Left lung (tissue), 10 donors: ENCODE data around the gene ZNF581. TPM values are rescaled to one million over a fixed set of nuclear protein-coding genes. Genes with fewer than 3 reads are reported as not detected.

Experiments
- ATAC-seq: fragments of 200-7000 bp; cut with Tn5 transposase; one replicate; pipeline ENCODE4 v1.9.1; 2020; ENCODE audit warnings: moderate library complexity
- DNase-seq, 4 donors: peaks; one replicate each; pipeline ENCODE4 v3.0.0-alpha.2; 2013 to 2020
- H3K27ac ChIP-seq, 2 donors: fragments of 200-600 bp; sonication (generic) in 1 of 2; one replicate each; pipeline versions ENCODE4 v1.5.0 to v1.8.0; 2020 to 2021
- H3K27me3 ChIP-seq, 2 donors: fragments of 200-600 bp; sonication (generic) in 1 of 2; one replicate each; pipeline versions ENCODE4 v1.5.0 to v1.8.0; 2020 to 2021
- H3K36me3 ChIP-seq, 2 donors: fragments of 200-600 bp; sonication (generic) in 1 of 2; one replicate each; pipeline versions ENCODE4 v1.5.0 to v1.8.0; 2020 to 2021
- H3K4me1 ChIP-seq, 2 donors: fragments of 200-600 bp; one replicate each; pipeline ENCODE4 v1.8.0; 2021
- H3K4me3 ChIP-seq, 2 donors: fragments of 200-600 bp; sonication (generic) in 1 of 2; one replicate each; pipeline versions ENCODE4 v1.5.0 to v1.8.0; 2020 to 2021; ENCODE audit warnings: mild to moderate bottlenecking in 1 of 2
- H3K9me3 ChIP-seq, 2 donors: fragments of 200-600 bp; sonication (generic) in 1 of 2; one replicate each; pipeline versions ENCODE4 v1.5.0 to v1.8.0; 2020 to 2021
- CTCF ChIP-seq, 2 donors: fragments of 200-600 bp; sonication (generic) in 1 of 2; IDR thresholded peaks; one replicate each; pipeline versions ENCODE4 v1.5.0 to v1.8.0; 2021; ENCODE audit warnings: antibody characterized with exemption in 2 of 2
- intact Hi-C, 2 donors: fragments of 100-400 bp; cut with DNase I; formaldehyde crosslinking; loops; one replicate each; pipeline versions ENCODE4 v1.11.2 to v1.14.2; 2022
- polyA plus RNA-seq, 6 donors: library from polyadenylated mRNA; unstranded; fragments of 120-200 nt; gene quantifications; one replicate each; pipeline ENCODE4 v1.2.1, GENCODE V29; 2013; ENCODE audit not compliant: insufficient read length in 6 of 6
- total RNA-seq, 2 donors: library from RNA; stranded (reverse); fragmentation: NEBNext Ultra II Directional; extraction: Animal tissue kit (Norgen Biotek cat#: 25700); gene quantifications; one replicate each; pipeline ENCODE4 v1.2.1, GENCODE V29; 2021
- donor health status: DM: no; HTN: yes; CAD: no.
- donor health status: DM: no; HTN: no; CAD: no.

The ZNF581 gene
- total and polyA plus RNA-seq, 8 donors, result 14.5 to 32.3 (median 27.2) TPM

DNA sequence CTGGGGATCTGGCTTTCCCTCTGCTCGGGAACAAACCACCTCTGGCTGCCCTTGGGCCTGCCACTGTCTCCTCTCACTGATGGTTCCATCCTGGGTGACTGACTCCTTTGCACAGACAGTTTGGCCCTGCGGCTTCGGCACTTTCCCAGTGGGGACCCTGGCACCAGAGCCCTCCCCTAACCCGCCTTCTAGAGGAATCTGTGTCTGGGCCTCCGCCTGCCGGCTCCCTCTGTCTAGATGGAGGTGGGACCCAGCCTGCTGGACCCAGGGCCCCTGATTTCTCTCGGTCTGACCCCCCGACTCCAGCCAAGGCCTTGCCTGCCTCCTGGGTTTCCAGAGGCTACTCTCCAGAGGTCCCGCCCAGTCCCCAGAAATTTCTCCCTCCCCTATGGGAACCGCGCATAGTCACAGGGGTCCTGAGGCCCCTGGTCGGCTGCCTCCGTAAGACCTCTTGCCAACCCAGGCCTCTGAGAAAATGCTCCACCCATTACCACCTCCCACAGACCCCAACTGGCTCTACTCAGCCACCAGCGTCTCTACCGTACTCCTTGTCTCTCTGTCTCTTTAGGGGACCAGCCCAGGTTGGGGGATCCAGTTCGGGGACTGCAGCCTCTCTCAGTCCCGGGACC lies 7.3 kb downstream of the ZNF581 start:
- ATAC-seq (no peak), DNase-seq (peak in 1 of 4 donors; percentile 69)
- H3K4me3 ChIP-seq, result no peak overlapping the region
- no peaks in the 10 kb centered on the region for H3K27me3 ChIP-seq
- peaks cover 16 to 45% of the 10 kb centered on the region in 2 donors for H3K4me1 ChIP-seq
- no peaks in the 10 kb centered on the region for H3K9me3 ChIP-seq
- H3K36me3 ChIP-seq, result peaks cover 0 to 11% of the 10 kb centered on the region in 2 donors
- intact Hi-C loops, result no loop called here
- no peak overlapping the region for H3K27ac ChIP-seq
- TF ChIP-seq CTCF (IDR thresholded peaks at IDR 0.05), result no peak

DNA sequence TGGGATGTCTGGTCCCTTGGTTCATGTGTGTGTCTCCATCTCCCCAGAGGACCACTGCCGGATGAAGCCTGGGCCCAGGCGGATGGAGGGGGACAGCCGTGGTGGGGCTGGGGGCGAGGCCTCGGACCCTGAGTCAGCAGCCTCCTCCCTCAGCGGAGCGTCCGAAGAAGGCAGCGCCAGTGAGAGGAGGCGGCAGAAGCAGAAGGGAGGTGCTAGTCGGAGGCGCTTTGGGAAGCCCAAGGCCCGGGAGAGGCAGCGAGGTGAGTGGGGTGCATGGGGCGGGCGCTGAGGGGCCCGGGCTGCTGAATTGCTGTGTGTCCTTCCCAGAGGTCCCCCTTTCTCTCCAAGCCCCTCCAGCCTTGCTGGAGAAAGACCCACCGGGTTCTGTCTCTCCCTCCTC lies 7.8 kb downstream of the ZNF581 start:
- no peak overlapping the region for H3K4me3 ChIP-seq
- no peaks in the 10 kb centered on the region for H3K9me3 ChIP-seq
- intact Hi-C loops, result no loop called here
- ATAC-seq, result no peak
- peak in 1 of 4 donors; percentile 72 for DNase-seq
- H3K4me1 ChIP-seq, result peaks cover 21 to 50% of the 10 kb centered on the region in 2 donors
- H3K27me3 ChIP-seq, result no peaks in the 10 kb centered on the region
- no peak for TF ChIP-seq CTCF (IDR thresholded peaks at IDR 0.05)
- peaks cover 0 to 10% of the 10 kb centered on the region in 2 donors for H3K36me3 ChIP-seq
- no peak overlapping the region for H3K27ac ChIP-seq

DNA sequence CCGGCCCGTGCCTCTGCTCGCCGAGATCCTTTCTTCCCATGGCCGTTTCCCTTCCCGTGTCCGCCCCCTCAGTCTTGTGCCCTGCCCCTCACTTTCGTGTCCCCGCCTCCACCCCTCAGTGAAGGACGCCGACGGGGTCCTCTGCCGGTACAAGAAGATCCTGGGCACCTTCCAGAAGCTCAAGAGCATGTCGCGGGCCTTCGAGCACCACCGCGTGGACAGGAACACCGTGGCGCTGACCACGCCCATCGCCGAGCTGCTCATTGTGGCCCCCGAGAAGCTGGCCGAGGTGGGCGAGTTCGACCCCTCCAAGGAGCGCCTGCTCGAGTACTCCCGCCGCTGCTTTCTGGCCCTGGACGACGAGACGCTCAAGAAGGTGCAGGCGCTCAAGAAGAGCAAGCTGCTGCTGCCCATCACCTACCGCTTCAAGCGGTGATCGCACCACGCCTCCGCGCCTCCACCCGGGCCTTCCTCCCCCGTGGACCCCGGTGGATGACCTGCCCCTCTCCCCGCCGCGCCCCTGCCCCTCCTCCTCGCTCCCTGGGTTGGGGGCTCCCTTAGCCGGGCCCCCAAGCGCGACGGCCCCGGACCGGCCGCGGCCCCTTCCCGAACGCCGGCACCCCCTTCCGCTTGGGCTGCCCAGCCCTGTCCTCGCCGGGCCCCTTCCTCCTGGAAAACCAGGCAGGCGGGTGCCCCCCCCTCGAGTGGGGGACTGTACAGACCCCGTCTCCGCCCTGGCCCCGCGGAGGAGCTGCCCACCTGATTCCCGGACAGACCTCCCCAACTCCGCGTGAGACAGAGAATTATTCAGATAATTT lies 9.1 kb downstream of the ZNF581 start:
- Histone ChIP-seq H3K4me1 (peaks cover 28 to 53% of the 10 kb centered on the region in 2 donors), H3K27ac (no peak overlapping the region), H3K36me3 (peaks cover 0 to 10% of the 10 kb centered on the region in 2 donors), H3K4me3 (peak overlapping the region in 1 of 2 donors; percentile 97), H3K9me3 (no peaks in the 10 kb centered on the region), H3K27me3 (no peaks in the 10 kb centered on the region)
- ATAC-seq (no peak), DNase-seq (peak in 1 of 4 donors; percentile 85)
- intact Hi-C loops, result no loop called here
- no peak for TF ChIP-seq CTCF (IDR thresholded peaks at IDR 0.05)

- Histone ChIP-seq H3K36me3 (peaks cover 0 to 11% of the 10 kb centered on the region in 2 donors), H3K9me3 (no peaks in the 10 kb centered on the region), H3K4me1 (peaks cover 35 to 53% of the 10 kb centered on the region in 2 donors), H3K27ac (peak overlapping the region; percentile 99 to 100), H3K4me3 (peak overlapping the region; percentile 97 to 100), H3K27me3 (no peaks in the 10 kb centered on the region)
- TF ChIP-seq CTCF (IDR thresholded peaks at IDR 0.05), result peak; percentile 99
- intact Hi-C loops, result no loop called here
- ATAC-seq, result peak; percentile 76
- DNase-seq, result peak; percentile 98 to 100 (median 99)
These were observed 10.3 kb downstream of the ZNF581 start for GRCh38 chr19:55653651-55654322.
